GM08714 (cell line): ENCODE results near the gene ST6GALNAC4.
"Not testable (repeated sequence)": the region's sequence is repeated elsewhere in the genome, so short reads cannot be mapped to it uniquely, and the experiment has no call there.

Source experiments
- H3K4me3 ChIP-seq: fragments of 200-500 bp; sonication (Bioruptor generic); 2 replicates; pipeline ENCODE4 v1.5.1; 2014; ENCODE audit warnings: mild to moderate bottlenecking, low read length, inconsistent platforms
- ZNF274 ChIP-seq: IDR thresholded peaks from 2 replicates; pipeline ENCODE4 v1.6.1; 2012; ENCODE audit warnings: mild to moderate bottlenecking, low read depth, low read length

Gene ST6GALNAC4

DNA sequence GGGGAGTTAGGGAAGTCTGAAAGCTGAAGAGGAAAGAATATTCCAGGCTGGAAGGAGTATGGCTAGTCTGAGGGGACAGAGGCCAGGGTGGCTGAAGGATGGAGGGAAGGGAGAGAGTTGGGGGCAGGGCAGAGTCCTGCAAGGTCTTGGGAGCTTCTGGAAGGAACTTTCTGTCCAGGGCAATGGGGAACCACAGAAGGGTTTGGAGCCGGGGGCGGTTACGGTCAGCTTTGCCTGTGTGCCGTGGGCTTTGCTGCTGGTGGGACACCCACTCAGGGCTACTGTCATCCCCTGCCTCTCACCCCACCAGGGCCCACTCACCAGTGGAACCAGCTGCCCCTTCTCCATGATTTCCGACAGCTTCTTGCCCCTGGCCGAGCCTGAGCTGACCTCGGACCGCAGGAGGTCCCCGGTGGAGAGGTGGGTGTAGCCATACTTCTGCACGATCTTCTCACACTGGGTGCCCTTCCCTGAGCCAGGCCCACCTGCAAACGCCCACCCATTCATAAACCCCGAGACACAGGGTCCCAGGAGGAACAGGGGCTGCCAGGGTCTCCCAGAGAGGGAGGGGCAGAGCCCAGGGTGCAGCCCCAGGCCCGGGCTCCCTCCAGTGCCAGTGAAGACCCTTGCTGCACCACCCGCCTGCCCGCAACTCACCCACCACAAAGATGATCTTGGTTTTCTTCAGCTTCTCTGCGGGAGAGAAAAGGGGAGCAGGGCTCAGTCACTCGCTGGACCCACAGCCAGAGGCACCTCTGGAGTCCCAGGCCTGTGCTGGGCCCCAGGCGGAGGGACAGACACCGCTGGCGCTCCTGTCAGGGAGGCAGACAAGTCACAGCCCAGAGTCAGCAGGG lies 44.2 kb downstream of the ST6GALNAC4 start:
- no peak overlapping the region for H3K4me3 ChIP-seq
- TF ChIP-seq ZNF274, result no peak

DNA sequence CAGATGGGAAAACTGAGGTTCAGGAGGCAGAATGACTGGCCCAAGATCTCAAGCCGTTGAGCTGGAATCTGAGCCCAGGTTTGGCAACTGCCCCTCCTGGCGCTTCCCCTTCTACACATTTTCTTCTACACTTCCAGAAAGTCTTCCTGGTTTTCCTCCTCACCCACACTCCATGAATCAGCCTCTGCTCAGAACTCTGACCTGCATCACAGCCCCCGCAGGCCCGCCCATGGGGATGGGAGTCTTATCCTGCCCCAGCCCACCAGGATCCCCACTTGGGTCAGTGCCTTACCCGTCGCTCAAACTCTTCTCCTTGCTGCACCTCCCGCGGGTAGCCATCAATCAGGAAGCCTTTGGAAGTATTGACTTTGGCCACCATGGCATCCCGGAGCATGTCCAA lies 45.3 kb downstream of the ST6GALNAC4 start:
- no peak overlapping the region for H3K4me3 ChIP-seq
- TF ChIP-seq ZNF274, result no peak

DNA sequence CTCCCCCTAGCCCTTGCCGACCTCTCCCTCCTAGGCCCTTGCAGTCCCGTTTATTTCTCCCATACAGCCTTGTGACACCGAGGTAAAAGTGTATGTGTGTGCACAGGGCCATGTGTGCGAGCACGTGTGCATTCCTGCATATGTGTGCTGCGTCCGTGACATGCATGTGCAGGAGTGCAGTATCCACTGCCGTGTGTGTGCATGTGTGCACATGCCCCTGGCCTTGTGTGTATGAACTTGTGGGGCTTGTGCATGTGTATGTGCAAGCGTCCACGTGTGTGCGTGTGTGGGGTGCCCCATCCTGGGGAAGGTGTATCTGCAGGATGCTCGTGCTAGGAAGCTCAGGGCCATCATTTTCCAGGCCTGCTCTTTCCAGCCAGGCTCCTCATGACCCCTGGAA lies 46.0 kb downstream of the ST6GALNAC4 start:
- H3K4me3 ChIP-seq, result no peak overlapping the region
- TF ChIP-seq ZNF274, result no peak

DNA sequence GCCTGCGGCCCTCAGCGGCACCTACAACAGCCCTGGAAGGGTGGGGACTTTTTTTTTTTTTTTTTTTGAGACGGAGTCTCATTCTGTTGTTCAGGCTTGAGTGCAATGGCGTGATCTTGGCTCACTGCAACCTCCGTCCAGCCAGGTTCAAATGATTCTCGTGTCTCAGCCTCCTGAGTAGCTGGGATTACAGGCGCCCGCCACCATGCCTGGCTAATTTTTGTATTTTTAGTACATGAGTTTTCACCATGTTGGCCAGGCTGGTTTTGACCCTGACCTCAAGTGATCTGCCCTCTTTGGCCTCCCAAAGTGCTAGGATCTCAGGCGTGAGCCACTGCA lies 46.7 kb downstream of the ST6GALNAC4 start:
- H3K4me3 ChIP-seq, result not testable (repeated sequence)

DNA sequence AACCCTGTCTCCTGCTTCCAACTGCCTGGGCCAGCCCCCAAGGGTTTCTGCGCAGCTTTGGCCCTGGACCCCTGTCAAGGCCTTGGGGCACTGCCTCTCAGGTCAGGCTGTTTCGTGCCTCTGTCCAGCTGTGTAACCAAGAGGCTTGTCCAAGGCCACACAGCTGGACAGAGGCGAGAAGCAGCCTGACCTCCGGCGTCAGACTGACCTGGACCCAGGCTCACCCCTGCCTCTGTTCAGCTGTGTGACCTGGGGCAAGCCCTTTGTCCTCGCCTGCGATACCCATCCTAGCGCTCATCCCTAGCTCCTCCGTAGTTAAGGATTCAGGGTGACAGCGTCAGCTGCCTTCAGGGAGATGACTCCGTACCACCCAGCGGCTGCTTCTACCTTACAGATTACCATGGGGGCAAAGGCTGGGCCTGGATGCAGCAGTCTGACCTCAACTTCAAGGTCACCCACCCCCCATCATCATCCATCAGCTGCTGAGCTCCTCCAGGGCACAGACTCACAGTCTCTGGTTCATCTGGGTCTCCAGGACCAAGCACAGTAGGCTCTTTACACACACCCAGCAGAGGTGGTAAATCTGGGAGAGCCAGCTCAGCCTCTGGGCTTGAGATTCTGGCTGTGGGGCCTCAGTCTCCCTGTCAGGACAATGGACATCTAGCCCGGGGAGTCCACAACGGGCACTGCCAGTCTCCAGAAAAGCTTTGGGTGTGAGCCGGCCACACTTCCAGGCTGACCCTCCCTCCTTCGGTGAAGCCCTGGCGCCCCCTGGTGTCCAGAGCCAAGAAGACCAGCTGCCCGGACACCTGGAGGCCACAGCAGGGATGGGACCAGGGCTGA lies 47.3 kb downstream of the ST6GALNAC4 start:
- H3K4me3 ChIP-seq, result no peak overlapping the region
- no peak for TF ChIP-seq ZNF274

DNA sequence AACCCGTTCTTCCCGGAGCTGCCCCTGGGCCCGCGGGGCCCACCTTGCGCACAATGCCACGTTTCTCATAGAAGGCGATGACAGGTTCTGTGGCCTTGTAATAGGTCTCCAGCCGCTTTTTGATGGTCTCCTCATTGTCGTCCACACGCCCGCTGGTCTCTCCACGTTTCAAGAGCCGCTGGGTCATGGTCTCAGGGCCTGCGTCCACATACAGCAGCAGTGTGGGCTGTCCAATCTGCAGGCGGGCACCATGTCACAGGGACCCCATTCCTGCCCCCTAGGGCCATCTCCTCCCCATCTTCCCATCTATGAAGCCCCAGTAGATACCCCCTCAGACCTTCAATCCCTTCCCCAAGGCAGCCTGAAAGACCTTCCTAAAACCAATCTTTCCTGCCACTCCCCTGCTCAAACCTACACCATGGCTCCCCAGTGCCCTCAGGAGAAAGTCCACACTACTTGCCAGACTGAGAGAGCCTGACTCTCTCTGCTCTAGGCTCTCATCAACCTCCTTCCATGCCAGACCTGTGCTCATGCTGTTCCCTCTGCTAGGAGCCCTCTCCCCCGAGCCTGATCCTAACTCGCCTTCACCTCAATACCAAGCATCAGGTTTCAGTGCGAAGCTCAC lies 48.5 kb downstream of the ST6GALNAC4 start:
- no peak overlapping the region for H3K4me3 ChIP-seq
- no peak for TF ChIP-seq ZNF274

DNA sequence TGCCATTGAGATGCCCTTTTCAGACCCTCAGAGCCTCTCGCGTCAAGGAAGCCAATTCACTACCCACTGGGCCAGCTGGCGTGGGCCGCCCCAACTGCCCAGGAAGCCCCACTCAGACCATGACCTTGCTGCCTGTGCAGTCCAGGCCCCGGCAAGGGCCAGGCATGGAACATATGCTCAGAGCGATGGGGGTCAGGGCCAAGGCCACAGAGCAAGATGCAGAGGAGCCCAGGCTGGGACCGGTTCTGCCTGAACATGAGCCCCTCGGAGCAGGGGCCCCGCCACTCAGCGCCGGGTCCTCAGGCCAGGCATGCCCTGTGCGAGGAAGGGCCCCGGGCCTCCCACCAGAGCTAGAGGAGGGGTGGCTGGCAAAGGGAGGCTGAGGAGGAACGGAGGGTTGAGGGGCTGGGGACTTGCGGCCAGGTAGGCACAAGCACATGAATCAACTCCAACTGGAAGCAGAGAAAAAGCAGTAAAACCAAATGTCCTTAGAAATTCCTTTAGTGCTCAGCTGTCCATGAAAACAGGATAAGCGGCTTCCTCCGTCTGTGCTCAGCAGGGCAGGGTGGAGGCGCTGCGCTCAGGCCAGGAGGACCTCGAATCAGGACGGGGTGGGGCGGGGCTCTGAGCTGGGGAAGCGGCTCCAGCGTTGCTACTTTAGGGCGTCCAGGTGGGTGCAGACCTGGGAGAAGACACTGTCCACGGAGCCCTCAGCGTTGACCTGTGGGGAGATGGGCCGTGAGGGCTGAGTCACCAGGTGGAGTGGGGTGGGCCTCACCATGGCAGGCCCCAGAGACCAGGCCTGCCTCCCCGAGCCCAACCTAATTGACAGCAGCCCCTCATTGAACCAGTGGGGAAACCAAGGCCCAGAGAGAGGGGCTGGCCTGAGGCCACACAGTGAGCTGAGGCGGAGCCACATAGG lies 49.2 kb downstream of the ST6GALNAC4 start:
- no peak for TF ChIP-seq ZNF274
- no peak overlapping the region for H3K4me3 ChIP-seq

DNA sequence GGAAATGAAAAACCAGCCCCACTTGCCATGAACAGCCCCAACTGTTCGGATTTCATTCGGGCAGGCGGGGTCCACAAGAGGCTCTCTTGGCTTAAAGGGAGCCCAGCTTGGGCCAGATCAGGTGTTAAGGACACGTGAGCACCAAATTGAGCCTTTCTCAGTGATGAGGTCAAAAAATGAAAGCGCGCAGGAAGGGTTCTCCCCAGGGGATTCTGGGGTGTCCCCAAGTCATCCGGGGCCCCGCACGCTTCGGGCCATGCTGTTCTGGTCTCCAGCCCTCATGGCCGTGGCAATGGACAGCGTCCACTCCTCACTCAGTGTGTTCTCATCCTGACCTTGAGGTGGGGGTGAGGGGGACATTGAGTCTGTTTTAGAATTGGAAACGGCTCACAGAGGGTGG lies 50.3 kb downstream of the ST6GALNAC4 start:
- TF ChIP-seq ZNF274, result no peak
- no peak overlapping the region for H3K4me3 ChIP-seq

DNA sequence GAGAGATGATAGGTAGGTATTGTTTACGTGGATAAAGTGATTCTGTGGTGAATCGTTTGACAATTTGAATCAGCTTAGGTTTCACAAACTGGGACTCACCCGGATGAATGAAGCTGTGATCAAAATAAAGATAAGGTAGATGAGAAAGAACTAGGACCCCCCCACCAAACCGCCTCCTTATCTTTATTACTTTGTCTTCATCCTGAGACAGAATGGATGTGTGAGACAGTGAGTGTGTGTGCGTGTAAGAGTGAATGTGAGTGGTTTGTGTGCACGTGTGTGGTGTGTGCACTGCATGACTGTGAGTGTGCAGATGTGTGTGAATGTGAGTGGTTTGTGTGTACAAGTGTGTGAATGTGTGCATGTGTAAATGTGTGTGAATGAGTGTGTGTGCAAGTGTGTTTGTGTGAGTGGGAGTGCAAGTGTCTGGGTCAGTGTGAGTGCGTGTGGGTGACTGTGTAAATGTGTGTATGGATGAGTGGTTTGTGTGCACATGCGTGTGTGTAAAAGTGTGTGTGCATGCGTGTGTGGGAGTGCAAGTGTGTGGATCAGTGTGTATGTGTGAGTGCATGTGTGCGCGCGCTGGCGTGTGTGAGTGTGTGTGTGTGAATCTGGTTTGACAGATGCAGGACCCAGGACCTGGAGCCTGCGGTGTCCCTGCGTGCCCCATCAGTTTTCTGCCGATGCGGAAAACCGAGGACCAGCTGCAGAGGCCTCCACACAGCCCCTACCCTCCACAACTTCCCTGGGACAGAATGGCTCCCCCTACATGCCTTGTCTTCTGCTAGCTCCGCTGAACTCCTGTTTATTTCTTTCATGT lies 51.0 kb downstream of the ST6GALNAC4 start:
- no peak for TF ChIP-seq ZNF274
- H3K4me3 ChIP-seq, result no peak overlapping the region

DNA sequence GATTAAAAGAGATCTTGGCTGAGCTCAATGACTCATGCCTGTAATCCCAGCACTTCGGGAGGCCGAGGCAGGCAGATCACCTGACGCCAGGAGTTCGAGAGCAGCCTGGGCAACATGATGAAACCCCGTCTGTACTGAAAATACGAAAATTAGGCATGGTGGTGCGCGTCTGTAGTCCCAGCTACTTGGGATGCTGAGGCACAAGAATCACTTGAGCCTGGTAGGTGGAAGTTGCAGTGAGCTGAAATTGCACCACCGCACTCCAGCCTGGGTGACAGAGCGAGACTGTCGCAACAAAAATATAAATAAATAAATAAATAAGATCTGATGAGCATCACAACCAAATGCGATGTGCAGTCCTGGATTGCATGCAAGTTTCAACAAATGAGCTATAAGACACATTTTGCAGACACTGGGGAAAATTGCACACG lies 53.6 kb downstream of the ST6GALNAC4 start:
- no peak for TF ChIP-seq ZNF274
- no peak overlapping the region for H3K4me3 ChIP-seq

DNA sequence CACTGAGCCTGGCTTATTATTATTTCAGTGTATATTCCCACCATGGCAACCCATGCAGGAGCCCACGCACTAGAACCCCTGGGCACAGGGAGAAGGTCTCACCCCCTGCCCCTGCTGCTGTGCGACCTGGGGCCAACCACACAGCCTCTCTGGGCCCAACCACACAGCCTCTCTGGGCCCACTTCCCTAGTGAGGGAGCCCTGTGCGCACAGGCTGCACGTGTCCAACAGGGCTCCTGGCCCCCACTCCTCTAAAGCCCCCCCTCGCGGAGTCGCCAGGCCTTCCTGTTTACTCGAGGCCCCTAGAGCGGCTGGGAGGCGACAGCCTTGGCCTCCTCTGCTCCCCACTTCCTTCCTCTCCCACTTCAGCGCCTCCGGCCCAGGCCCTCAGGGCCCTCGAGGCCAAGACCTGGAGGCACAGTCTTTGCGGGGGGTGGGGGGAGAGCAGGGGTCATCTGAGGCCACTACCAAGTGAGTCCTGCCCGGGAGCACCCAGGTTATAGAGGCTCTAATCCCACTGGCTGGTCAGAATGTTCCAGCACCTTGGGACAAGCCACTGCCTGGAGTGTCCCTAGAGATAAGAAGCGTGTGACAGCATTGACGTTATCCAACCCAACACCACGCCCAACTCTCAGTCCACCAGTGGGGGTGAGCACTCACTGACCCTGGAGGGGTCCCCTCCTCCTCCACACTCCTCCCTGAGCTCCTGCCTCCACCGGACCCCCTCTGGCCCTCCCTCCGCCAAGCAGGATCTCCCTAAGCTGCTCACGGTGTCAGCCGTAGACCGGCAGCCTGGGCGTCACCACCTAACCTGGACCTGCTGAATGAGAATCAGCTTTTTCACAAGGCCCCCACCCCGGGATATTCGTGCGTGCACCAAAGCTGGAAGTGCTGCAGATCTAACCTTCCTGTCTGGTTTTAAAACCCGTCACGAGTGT lies 54.5 kb downstream of the ST6GALNAC4 start:
- no peak overlapping the region for H3K4me3 ChIP-seq
- TF ChIP-seq ZNF274, result no peak

DNA sequence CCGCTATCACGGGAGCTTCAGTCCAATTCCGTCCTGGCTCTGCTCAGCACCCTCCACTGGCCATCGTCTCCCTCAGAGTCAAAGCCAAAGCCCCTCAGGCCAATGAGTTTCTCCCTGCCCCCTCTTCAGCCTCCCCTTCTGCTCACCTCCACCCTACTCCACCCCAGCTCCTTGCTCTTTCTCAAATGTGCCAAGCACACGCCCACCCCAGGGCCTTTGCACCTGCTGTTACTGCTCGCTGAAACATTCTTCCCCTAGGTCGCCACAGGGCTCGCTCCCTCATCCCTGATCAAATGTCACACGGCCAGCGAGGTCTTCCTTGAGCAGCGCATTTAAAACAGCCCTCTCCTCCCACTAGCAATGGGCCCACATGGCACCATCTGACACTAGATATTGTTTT lies 56.1 kb downstream of the ST6GALNAC4 start:
- TF ChIP-seq ZNF274, result no peak
- no peak overlapping the region for H3K4me3 ChIP-seq
